ENCODE measurements around the gene MCHR1.

The MCHR1 gene

GRCh38 chr22:40671796-40672360, 7.4 kb upstream of the MCHR1 start:
- TF ChIP-seq GATA3 (IDR thresholded peaks at IDR 0.05; ENCODE audit: low read depth, low read length) (no peak), GATA2 (IDR thresholded peaks at IDR 0.05; ENCODE audit: low read depth, low read length) (no peak)

GRCh38 chr22:40673017-40673416, 6.3 kb upstream of the MCHR1 start:
- TF ChIP-seq GATA2 (IDR thresholded peaks at IDR 0.05; ENCODE audit: low read depth, low read length): no peak
- no peak for TF ChIP-seq GATA3 (IDR thresholded peaks at IDR 0.05; ENCODE audit: low read depth, low read length)

- TF ChIP-seq GATA2 (IDR thresholded peaks at IDR 0.05; ENCODE audit: low read depth, low read length): no peak
- TF ChIP-seq GATA3 (IDR thresholded peaks at IDR 0.05; ENCODE audit: low read depth, low read length): no peak
These were observed 5.0 kb upstream of the MCHR1 start for GRCh38 chr22:40674274-40674673.

GRCh38 chr22:40676644-40677043, 2.6 kb upstream of the MCHR1 start:
- TF ChIP-seq GATA3 (IDR thresholded peaks at IDR 0.05; ENCODE audit: low read depth, low read length): no peak
- no peak for TF ChIP-seq GATA2 (IDR thresholded peaks at IDR 0.05; ENCODE audit: low read depth, low read length)

- no peak for TF ChIP-seq GATA3 (IDR thresholded peaks at IDR 0.05; ENCODE audit: low read depth, low read length)
- no peak for TF ChIP-seq GATA2 (IDR thresholded peaks at IDR 0.05; ENCODE audit: low read depth, low read length)
These were observed 613 bp upstream of the MCHR1 start for GRCh38 chr22:40678493-40679248.

GRCh38 chr22:40679964-40680818, 907 bp downstream of the MCHR1 start:
- no peak for TF ChIP-seq GATA2 (IDR thresholded peaks at IDR 0.05; ENCODE audit: low read depth, low read length)
- TF ChIP-seq GATA3 (IDR thresholded peaks at IDR 0.05; ENCODE audit: low read depth, low read length): no peak

GRCh38 chr22:40680819-40681183, 1.5 kb downstream of the MCHR1 start:
- TF ChIP-seq GATA3 (IDR thresholded peaks at IDR 0.05; ENCODE audit: low read depth, low read length) (no peak), GATA2 (IDR thresholded peaks at IDR 0.05; ENCODE audit: low read depth, low read length) (no peak)

GRCh38 chr22:40681451-40681850, 2.2 kb downstream of the MCHR1 start:
- TF ChIP-seq GATA2 (IDR thresholded peaks at IDR 0.05; ENCODE audit: low read depth, low read length) (no peak), GATA3 (IDR thresholded peaks at IDR 0.05; ENCODE audit: low read depth, low read length) (no peak)

GRCh38 chr22:40684728-40685127, 5.4 kb downstream of the MCHR1 start:
- TF ChIP-seq GATA3 (IDR thresholded peaks at IDR 0.05; ENCODE audit: low read depth, low read length) (no peak), GATA2 (IDR thresholded peaks at IDR 0.05; ENCODE audit: low read depth, low read length) (no peak)

GRCh38 chr22:40685406-40685805, 6.1 kb downstream of the MCHR1 start:
- TF ChIP-seq GATA3 (IDR thresholded peaks at IDR 0.05; ENCODE audit: low read depth, low read length) (no peak), GATA2 (IDR thresholded peaks at IDR 0.05; ENCODE audit: low read depth, low read length) (no peak)

- TF ChIP-seq GATA3 (IDR thresholded peaks at IDR 0.05; ENCODE audit: low read depth, low read length): no peak
- TF ChIP-seq GATA2 (IDR thresholded peaks at IDR 0.05; ENCODE audit: low read depth, low read length): no peak
These were observed 8.4 kb downstream of the MCHR1 start for GRCh38 chr22:40687706-40688105.

- TF ChIP-seq GATA3 (IDR thresholded peaks at IDR 0.05; ENCODE audit: low read depth, low read length) (no peak), GATA2 (IDR thresholded peaks at IDR 0.05; ENCODE audit: low read depth, low read length) (no peak)
These were observed 11.1 kb downstream of the MCHR1 start for GRCh38 chr22:40690370-40690769.

- TF ChIP-seq GATA2 (IDR thresholded peaks at IDR 0.05; ENCODE audit: low read depth, low read length) (no peak), GATA3 (IDR thresholded peaks at IDR 0.05; ENCODE audit: low read depth, low read length) (no peak)
These were observed 12.2 kb downstream of the MCHR1 start for GRCh38 chr22:40691532-40691931.

- TF ChIP-seq GATA3 (IDR thresholded peaks at IDR 0.05; ENCODE audit: low read depth, low read length) (no peak), GATA2 (IDR thresholded peaks at IDR 0.05; ENCODE audit: low read depth, low read length) (no peak)
These were observed 15.1 kb downstream of the MCHR1 start for GRCh38 chr22:40694411-40694810.

All from SH-SY5Y (cell line).